ELR (cell line): ENCODE data around the gene BLOC1S4.
"Not testable (repeated sequence)": the region's sequence is repeated elsewhere in the genome, so short reads cannot be mapped to it uniquely, and the experiment has no call there.

ENCODE experiments used
- DNase-seq: peaks from one replicate; pipeline ENCODE4 v3.0.0-alpha.2; 2015; ENCODE audit warnings: low read depth

BLOC1S4 gene

DNA sequence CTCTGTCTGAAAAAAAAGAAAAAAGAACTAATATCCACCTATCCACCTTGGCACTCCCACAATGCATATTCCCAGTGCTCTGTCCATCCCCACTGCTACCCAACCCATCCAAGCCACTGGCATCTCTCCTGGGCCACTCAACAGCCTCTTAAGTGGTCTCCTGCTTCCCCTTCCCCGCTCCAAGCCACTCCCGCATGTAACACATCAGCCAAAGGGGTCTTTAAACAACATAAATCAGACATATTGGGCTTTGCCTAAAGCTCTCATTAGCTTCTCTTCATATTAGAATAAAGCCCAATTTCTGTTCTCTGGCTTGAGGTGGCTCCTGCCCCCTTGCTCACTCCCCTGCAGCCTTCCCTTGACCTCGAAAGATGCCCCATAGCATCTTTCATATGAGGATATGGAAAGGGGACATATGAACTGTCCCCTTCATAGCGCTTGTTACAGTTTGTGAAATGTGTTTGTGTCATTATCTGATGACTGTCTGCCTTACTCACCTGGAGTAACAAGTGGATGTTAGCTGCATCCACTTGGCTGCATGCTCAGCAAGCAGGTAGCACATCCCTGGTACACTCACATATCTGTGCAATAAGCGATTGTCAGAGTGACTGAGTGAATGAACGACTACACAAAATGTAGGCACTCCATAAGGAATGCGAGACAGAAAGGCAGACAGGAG, 3.1 kb downstream of the BLOC1S4 start:
- no peak for DNase-seq

DNA sequence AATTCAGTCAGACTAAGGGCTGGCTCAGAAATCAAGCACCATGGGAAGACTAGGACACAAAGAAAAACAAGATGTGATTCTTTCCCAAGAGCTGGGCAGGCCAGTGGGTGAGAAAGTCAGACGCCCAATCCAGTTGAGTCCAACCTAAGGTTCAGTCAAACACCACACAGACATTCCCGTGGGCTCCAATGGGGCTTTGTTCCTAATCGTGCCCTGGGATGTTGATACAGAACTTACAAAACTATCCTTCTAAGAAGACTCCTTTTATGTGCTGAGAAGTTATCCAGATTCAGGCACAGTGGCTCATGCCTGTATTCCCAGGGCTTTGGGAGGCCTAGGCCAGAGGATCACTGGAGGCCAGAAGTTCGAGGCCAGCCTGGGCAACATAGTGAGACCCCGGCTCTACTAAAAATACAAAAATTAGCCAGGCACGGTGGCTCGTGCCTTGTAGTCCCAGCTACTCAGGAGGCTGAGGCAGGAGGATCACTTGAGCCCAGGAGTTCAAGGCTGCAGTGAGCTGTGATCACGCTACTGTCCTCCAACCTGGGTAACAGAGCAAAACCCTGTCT, 3.7 kb downstream of the BLOC1S4 start:
- no peak for DNase-seq

DNA sequence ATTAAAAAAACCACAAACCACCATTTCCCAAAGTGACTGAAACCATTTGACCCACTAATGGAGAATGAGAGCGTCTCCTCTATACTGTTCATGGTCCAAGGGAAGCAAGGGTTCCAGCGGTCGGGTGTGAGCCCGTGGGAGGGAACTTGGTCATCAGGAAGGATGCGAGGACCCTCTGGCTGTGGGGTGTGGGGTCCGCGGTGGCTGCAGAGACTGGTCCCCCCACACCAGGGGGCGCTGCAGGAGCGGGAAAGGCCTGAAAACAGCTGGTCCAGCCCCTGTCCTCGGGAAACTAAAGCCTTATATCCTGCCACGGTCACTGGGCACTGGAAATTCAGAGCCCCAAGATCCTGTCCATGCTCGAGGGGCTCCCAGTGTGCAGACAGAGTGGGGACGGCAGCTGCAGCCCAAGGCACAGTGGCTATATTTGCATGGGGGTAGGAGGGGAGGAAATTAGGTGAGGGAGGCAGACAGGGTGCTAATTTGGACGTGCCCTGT, 4.3 kb downstream of the BLOC1S4 start:
- peak; percentile 80 for DNase-seq

DNA sequence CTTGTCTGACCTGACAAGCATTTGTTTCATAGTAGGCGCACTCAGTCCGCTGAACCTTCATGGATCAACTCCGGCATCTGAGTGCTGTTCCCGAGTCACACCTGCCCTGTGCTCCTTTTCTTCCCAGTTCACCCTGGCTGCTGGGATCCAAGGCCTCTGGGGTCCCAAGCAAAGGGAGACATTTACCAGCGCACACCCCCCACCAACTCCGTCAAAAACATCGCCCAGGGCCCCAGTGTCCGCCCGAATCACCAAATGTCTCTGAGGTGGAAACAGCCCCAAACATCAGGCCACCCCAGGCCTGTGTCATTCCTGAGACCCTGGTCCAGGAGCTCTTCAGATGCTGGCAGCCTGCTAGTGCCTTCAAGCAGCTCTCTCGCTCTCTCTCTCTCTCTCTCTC, 5.1 kb downstream of the BLOC1S4 start:
- no peak for DNase-seq

DNA sequence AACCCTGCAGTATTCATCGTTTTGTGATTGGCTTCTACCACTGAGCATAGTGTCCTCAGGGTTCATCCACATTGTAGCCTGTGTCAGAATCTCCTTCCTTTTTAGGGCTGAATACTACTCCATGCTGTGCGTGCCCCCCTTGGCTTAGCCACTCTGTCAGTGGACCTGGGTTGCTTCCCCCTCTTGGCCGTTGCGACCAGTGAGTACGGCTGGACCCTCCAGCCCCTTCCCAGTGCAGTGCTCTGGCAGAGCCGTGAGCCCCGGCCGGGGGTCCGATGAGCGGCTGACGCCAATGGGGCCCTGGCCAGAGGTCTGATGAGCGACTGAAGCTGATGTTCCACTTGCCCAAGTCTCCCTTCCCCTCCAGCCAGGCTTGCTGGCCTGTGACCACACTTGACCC, 6.9 kb downstream of the BLOC1S4 start:
- DNase-seq = no peak

DNA sequence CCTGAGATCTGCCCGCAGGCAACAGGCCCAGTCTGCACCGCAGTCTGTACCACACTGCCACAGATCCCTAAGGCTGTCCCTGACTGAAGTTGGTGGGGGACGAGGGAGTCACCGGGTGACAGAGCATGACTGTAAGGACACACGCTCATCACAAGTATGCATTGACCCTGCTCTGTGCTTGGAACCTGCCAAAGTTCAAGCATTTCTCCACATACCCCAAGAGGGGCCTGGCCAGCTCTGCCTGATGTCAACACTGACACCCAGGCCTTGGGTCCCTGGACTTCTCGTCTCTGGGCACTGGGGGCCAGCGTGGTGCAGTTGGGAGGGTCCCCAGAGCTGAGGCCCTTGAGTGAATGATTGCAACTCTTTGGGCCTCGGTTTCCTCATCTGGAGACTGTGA, 7.9 kb downstream of the BLOC1S4 start:
- DNase-seq = no peak

DNA sequence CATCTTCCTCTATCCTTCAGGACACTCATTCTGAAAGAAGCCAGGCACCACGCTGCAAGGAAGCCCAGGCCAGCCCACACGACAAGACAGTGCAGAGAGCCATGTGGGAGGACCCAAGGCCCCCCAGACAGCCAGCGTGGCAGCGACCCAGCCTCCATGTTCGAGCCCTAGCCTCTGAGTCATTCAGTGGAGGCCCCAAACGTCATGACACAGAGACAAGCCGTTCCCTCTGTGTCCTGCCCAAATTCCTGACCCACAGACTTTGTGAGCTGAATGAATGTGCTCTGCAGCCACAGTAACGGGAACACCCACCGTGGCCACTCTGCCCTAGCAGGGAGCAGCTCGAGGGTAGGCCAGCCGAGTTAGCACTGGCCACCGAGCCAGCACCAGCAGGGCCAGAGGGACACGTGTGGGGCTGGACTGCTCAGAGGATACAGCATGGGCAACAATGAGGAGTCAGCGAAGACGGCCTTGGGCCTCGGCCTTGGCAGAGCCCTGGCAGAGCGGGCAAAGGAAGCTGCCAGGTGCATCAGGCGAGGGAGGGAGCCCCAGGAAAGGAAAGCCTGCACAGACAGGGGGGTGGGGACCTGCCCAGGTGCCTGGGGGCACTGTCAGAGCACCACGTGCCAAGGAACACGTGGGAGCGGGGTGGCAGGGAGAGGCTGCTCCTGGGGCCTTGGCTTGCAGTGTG, 8.6 kb downstream of the BLOC1S4 start:
- DNase-seq = no peak

DNA sequence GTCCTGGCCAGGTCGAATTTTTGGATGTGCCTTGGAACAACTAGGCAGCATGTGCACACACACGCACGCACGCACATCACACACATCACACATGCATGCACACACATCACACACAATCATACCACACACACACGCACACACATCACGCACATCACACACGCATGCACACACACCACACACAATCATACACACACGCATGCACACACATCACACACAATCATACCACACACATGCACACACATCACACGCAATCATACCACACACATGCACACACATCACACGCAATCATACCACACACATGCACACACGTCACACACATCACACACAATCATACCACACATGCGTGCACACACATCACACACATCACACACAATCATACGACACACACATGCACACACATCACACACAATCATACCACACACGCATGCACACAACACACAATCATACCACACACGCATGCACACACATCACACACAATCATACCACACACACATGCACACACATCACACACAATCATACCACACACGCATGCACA, 9.5 kb downstream of the BLOC1S4 start:
- not testable (repeated sequence) for DNase-seq

DNA sequence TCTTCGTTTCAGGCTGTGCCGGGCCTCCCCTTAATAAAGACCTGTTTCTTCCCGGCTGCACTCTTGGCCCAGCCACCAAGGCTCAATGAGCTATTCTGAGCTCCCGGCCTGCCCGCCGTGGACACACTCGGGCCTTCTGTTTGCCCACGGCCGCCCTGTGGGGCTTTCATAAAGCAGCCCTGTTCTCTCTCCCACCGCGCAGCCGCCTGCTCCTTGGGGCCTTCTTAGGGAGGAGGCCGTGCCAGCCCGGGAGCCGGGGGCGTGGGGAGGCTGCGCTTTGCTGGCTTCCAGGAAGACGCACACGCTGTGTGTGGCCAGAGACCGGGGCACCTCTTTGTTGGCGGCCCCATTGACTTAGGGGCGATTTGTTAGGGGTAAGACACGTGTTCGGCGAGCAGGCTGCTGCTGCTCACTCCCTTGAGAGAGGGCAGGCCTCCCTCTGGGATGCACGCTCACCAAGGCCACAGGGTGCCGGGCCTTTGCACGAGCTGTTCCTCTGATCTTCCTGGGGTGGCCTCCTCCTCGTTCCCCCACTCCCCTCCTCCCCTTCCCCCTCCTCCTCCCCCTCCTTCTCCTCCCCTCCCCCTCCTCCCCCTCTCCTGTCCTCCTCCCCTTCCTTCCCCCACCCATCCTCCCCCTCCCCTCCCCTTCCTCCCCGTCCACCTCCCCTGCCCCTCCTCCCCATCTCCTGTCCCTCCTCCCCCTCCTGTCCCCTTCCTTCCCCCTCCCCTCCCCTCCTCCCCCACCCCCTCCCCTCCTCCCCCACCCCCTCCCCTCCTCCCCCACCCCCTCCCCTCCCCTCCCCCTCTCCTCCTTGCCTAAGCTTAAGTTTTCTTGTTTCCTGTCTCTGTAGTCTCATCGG, 11.3 kb downstream of the BLOC1S4 start:
- DNase-seq = no peak

DNA sequence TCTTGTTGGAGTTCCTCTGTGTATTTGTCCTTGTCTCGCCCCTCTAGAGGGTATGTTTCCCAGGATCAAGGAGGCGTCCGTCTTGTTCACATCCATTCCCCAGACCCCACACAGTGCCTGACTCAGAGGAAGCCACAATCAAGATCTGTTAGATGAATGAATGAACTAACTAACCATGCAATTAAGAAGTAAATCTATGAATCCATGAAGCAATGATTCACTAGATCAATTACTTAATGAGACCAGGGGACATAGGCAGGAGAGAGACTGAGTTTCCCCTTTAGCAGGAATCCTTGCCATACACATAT, 11.9 kb downstream of the BLOC1S4 start:
- DNase-seq = no peak

DNA sequence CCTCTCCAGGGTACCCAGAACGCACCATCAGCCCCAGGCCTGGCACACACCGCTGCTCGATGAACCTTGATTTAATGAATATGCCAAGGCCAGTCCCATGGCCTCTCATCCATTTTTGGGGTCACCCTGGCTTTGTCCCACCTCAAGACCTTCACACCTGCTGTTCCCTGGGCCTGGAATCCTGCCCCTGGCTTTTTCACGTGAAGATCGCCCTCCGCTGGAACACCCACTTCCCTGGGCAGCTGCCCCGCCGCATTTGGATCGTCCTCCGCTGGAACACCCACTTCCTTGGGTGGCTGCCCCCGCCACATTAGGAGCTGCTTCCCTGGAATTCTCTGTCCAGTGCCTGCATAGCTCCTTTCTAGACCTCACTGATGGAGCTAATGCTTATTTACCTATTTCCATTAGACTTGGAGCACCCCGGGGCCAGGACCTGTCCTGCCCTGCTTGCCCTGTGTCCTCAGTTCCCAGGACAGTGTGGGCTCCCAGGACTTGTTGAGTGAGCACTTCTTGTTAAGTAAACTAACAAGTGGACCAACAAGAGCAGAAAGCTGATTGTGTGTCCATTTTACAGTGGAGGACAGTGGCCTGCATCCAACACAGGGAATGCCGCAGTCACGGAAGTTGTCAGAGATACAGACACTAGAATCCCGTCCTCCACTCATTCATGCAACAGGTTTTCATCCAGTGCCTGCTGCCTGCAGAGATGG, 12.5 kb downstream of the BLOC1S4 start:
- DNase-seq = no peak

DNA sequence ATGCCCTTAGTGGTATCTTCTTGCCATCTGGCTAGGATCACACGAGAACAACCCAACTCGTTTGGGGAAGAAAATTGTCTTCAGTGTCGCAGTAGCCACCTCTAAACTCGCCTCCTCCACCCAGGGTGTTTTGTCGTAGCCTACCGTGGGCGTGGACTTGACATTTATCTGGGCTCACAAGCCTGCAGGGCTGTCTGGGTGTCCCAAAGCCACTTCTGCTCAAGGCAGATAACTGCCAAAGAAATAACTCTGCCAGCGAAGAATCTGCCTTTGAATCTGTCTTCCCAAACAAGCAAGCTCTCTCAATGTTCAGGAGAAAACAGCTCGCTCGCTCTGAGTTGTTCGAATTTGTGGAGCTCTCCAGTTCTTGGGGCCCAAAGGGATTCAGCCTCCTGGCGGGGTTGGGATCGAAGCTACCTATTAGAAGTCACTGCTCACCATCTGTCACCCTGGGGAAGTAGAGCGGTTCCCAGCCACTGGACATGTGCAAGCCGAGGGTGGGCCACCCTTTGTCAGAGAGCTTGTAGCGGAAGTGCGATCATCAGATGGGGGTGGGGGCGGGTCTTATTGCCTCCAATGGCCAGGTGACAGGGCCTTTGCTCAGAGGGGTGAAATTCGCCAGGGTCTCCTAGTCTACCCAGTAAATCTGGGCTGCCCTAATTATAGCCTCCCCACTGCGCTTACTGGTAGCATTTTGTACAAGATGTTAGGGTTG, 14.8 kb downstream of the BLOC1S4 start:
- DNase-seq = no peak

DNA sequence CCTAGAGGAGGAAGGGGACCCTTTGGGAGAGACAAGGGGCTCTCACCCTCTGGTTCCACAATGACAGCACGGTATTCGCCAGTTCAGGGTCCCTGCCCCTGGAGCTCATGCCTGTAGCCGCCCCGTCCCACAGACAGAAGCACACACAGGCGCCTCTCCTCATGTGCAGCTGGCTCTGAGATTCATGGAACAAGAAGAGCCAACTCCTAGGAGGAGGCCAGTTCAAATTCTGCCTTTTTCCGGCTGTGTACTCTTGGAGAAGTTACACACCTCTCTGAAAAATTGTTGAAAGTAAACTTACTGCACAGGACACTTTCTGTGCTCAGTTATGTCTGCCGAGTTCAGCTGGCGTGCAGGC, 15.3 kb downstream of the BLOC1S4 start:
- no peak for DNase-seq

DNA sequence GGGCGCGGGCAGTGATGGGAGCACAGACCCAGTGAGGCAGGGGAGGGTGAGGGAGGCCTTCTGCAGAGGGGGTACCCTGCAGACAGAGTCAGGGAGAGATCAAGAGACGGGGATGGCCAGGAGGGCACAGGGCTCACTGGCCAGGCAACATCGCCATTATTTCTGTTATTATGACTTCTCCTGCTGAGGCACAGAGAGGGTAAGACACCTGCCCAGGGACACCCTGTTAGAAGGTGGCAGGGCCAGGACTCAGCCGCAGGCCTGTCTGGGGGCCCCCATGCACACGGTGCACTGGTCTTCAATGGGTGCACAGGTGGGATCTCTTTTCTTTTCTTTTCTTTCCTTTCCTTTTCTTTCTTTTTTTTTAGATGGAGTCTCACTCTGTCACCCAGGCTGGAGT, 15.8 kb downstream of the BLOC1S4 start:
- no peak for DNase-seq

DNA sequence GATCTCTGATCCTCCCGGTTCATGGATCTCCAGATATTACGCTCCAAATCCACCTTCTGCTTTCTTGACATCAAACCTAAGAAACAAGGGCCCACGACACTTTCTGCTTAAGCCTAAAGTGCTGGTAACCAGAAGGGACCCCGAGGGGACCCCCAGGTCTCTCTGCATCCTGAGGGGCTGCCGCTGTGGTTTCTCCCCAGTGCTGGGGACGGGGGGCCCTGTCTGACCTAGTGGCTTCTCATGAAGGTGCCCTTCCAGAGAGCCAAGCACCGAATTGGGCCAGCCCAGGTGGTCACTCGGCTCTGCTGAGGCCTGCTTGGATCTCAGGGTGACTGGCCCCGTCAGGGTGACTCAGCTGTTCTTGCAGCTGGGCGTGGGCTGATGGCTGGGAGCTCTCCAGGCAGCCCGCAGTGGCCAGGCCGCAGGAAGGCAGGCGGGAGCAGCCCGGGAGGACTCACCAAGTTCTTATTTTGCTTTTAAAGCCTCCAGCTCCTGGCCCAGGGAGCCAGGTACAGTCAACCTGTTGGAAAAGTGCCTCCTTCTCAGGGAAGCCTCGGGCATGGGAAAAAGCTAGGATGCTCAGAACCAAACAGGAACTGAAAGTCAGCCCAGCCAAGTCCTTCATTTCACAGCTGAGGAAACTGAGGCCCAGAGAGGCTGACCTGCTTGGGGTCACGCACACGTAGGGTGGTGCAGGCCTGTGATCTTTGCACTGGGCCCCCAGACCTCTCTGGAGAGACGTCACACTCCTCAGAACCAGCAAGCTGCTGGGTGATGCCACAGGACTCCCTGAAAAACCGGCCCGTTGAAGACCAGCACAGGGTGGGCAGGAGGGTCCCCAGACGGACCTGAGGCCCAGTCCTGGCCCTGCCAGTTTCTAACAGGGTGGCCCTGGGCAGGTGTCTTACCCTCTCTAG, 16.7 kb downstream of the BLOC1S4 start:
- peak; percentile 87 for DNase-seq

DNA sequence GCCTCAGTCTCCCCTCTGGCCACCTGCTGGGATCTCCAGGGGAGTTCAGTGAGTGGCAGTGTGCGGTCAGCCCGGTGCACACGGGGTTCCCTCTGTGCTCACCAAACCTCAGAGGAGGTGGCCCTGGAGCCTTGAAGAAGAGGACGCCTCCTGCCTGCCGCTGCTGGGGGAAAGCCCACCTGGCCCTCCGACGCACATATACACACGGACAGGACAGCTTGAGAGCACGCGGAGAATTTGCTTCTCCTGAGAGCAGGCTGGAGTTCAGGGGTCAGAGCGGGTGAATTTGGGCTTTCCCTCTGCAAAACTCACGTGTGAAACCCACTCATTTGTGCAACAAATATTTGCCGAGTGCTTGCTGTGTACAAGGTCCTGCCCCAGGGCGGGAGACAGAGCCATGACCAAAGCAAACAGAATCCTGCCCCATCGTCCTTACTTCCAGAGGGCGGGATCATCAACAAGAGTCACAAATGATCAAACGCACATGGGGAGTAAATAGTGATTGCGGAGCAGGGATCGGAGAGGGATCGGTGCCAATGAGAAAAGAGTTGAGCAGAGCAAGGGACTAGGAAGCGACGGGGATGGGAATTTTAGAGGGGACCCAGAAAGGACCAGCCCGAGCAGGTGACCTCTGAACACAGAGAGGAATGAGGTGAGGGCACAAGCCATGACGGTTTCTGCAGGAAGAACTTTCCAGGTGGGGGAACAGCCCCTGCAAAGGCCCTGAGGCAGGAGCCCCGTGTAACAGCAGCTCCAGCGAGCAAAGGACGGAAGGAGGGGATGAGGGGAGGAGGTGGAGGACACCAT, 17.6 kb downstream of the BLOC1S4 start:
- DNase-seq = no peak

DNA sequence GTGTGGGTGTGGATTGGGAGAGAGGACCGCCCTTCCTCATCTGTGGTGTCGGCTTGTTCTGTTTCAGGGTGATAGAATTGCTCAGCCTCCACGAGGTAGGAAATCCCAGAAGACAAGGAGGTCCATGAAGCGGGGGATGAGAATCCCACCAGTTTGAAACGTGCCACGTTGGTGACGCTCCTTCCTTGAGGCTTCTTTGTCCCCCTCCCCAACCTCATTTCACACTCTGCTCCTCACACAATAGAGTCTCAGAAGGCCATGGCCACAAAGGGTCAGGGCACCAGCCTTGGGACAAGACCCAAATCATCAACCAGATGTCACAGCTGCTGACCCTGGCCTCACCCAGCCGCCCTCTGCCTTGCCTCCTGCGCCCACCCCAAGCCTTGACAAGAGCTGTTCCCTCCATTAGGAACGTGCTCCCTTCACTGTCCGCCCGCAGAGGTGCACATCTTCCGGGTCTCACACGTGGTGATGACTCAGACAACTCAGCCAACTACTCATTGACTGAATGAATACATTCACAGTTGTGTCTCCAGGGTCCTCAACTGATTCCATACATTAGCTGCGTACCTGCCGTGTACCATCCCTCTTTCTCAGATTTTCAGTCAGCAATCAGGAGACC, 18.3 kb downstream of the BLOC1S4 start:
- DNase-seq = no peak

DNA sequence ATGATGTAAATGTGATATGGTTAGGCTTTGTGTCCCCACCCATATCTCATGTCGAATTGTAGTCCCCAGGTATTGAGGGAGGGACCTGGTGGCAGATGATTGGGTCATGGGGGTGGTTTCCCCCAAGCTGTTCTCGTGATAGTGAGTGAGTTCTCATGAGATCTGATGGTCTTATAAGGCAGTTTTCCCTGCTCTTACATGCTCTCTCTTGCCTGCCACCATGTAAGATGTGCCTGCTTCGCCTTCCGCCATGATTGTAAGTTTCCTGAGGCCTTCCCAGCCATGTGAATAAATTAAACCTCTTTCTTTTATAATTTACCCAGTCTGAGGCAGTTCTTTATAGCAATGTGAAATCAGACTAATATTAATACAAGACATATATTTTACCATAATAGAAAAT, 23.9 kb downstream of the BLOC1S4 start:
- DNase-seq = no peak

DNA sequence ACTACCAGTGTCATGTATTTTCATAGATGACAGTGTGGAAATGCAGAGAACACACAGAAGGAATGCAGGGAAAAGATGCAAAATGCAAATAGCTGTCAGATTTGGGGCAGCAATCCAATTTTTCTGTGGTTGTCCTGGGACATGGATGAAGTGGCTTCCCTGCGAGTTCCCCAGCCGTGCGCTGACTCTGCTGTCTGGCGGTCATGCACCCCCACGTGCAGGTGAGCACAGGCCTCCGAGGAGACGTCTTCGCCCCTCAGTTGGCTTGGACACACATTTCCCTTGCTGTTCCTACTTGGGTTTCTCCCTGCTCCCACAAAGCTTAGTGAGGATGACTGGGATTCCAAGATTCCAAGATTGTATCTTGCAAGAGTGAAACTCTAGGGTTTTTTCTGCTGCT, 24.4 kb downstream of the BLOC1S4 start:
- no peak for DNase-seq
